Astrocyte (in vitro differentiated cells and primary cell): Measurements from ENCODE around the gene LYPD6. TPM values are rescaled to one million over a fixed set of nuclear protein-coding genes. Genes with fewer than 3 reads are reported as not detected.

ENCODE experiments used
- DNase-seq: peaks from one replicate; pipeline ENCODE4 v3.0.0-alpha.2; 2010; ENCODE audit warnings: low read depth
- FAIRE-seq: peaks from 2 replicates; lab custom pipeline; 2011; peaks lifted over from hg19 to GRCh38; lab: Jason Lieb, UNC
- H2AFZ ChIP-seq: 2 replicates; pipeline ENCODE4 v1.6.0; 2012; ENCODE audit warnings: low read depth, low read length, inconsistent platforms
- H3K27ac ChIP-seq: 2 replicates; pipeline ENCODE4 v1.5.1; 2011; ENCODE audit warnings: low read depth, low read length, inconsistent platforms
- H3K27me3 ChIP-seq: 2 replicates; pipeline ENCODE4 v1.6.0; 2011; ENCODE audit warnings: low read length, inconsistent platforms; ENCODE audit not compliant: insufficient read depth
- H3K36me3 ChIP-seq: 2 replicates; pipeline ENCODE4 v1.5.1; 2011; ENCODE audit warnings: low read length, inconsistent platforms; ENCODE audit not compliant: insufficient read depth
- H3K4me1 ChIP-seq: 2 replicates; pipeline ENCODE4 v1.5.1; 2011; ENCODE audit warnings: low read length, inconsistent platforms; ENCODE audit not compliant: insufficient read depth
- H3K4me2 ChIP-seq: 2 replicates; pipeline ENCODE4 v1.6.0; 2012; ENCODE audit warnings: low read length, inconsistent platforms
- H3K4me3 ChIP-seq: 2 replicates; pipeline ENCODE4 v1.5.1; 2011; ENCODE audit warnings: low read depth, mild to moderate bottlenecking, low read length, inconsistent platforms; ENCODE audit not compliant: insufficient read depth
- H3K79me2 ChIP-seq: 2 replicates; pipeline ENCODE4 v1.6.0; 2012; ENCODE audit warnings: mild to moderate bottlenecking, low read length, inconsistent platforms; ENCODE audit not compliant: insufficient read depth
- H3K9ac ChIP-seq: 2 replicates; pipeline ENCODE4 v1.6.0; 2012; ENCODE audit warnings: mild to moderate bottlenecking, low read length, inconsistent platforms
- H3K9me3 ChIP-seq: 2 replicates; pipeline ENCODE4 v1.5.1; 2012; ENCODE audit warnings: low read depth, mild to moderate bottlenecking, low read length, inconsistent platforms; ENCODE audit not compliant: insufficient read depth
- H4K20me1 ChIP-seq: 2 replicates; pipeline ENCODE4 v1.6.0; 2012; ENCODE audit warnings: low read length, inconsistent platforms; ENCODE audit not compliant: insufficient read depth
- H3K27ac Mint-ChIP-seq: one replicate; pipeline ENCODE4 v1.8.0; 2021; ENCODE audit warnings: mild to moderate bottlenecking, mixed read lengths; ENCODE audit not compliant: unreplicated experiment
- H3K27me3 Mint-ChIP-seq: one replicate; pipeline ENCODE4 v1.8.0; 2021; ENCODE audit warnings: low read depth, mixed read lengths; ENCODE audit not compliant: unreplicated experiment
- H3K36me3 Mint-ChIP-seq: one replicate; pipeline ENCODE4 v1.8.0; 2021; ENCODE audit warnings: low read depth, mixed read lengths; ENCODE audit not compliant: unreplicated experiment
- H3K4me1 Mint-ChIP-seq: one replicate; pipeline ENCODE4 v1.8.0; 2021; ENCODE audit warnings: low read depth, mixed read lengths; ENCODE audit not compliant: unreplicated experiment
- H3K4me3 Mint-ChIP-seq: one replicate; pipeline ENCODE4 v1.8.0; 2021; ENCODE audit warnings: mild to moderate bottlenecking, moderate library complexity, mixed read lengths; ENCODE audit not compliant: unreplicated experiment
- H3K9me3 Mint-ChIP-seq: one replicate; pipeline ENCODE4 v1.8.0; 2021; ENCODE audit warnings: mild to moderate bottlenecking, mixed read lengths; ENCODE audit not compliant: unreplicated experiment
- CTCF ChIP-seq: IDR thresholded peaks from 2 replicates; pipeline ENCODE4 v1.5.1; 2011; ENCODE audit warnings: low read depth, mild to moderate bottlenecking, inconsistent platforms, low read length, moderate library complexity; ENCODE audit not compliant: insufficient read depth
- EZH2 ChIP-seq: IDR thresholded peaks from 2 replicates; pipeline ENCODE4 v1.6.1; 2012; ENCODE audit warnings: mild to moderate bottlenecking, low read length, inconsistent platforms; ENCODE audit not compliant: insufficient read depth
- total RNA-seq: library from RNA; stranded (reverse); gene quantifications from 2 replicates; pipeline ENCODE4 v1.2.1, GENCODE V29; 2021

Gene LYPD6
- total RNA-seq, 1 donor from 2014 or later: 1.4 TPM

- H3K27me3 ChIP-seq: no peaks in the 10 kb centered on the region
Measured at GRCh38 chr2:149472413-149472812, 142.0 kb downstream of the LYPD6 start.

GRCh38 chr2:149473068-149473467 lies 142.7 kb downstream of the LYPD6 start:
- H4K20me1 ChIP-seq: no peaks in the 10 kb centered on the region
- H3K79me2 ChIP-seq: no peaks in the 10 kb centered on the region
- no peak for DNase-seq
- no peak overlapping the region for H3K4me3 ChIP-seq
- no peaks in the 10 kb centered on the region for H3K36me3 Mint-ChIP-seq
- no peaks in the 10 kb centered on the region for H3K4me1 Mint-ChIP-seq
- no peaks in the 10 kb centered on the region for H3K4me1 ChIP-seq
- no peak overlapping the region for H2AFZ ChIP-seq
- no peak overlapping the region for H3K27ac ChIP-seq
- H3K9me3 Mint-ChIP-seq: no peaks in the 10 kb centered on the region
- no peaks in the 10 kb centered on the region for H3K9me3 ChIP-seq
- no peak for FAIRE-seq
- H3K27me3 Mint-ChIP-seq: no peaks in the 10 kb centered on the region
- H3K9ac ChIP-seq: no peak overlapping the region
- H3K36me3 ChIP-seq: no peaks in the 10 kb centered on the region
- H3K27me3 ChIP-seq: no peaks in the 10 kb centered on the region
- H3K4me3 Mint-ChIP-seq: no peak overlapping the region
- H3K4me2 ChIP-seq: no peak overlapping the region
- TF ChIP-seq EZH2 (no peak), CTCF (no peak)
- no peak overlapping the region for H3K27ac Mint-ChIP-seq

More at GRCh38 chr2:149472413-149472812, 142.0 kb downstream of the LYPD6 start:
- Histone ChIP-seq H3K4me3 (no peak overlapping the region), H3K9ac (no peak overlapping the region), H2AFZ (no peak overlapping the region), H4K20me1 (no peaks in the 10 kb centered on the region), H3K27ac (no peak overlapping the region), H3K4me2 (no peak overlapping the region), H3K9me3 (no peaks in the 10 kb centered on the region), H3K36me3 (no peaks in the 10 kb centered on the region), H3K4me1 (no peaks in the 10 kb centered on the region), H3K79me2 (no peaks in the 10 kb centered on the region)
- H3K9me3 Mint-ChIP-seq: no peaks in the 10 kb centered on the region
- H3K36me3 Mint-ChIP-seq: no peaks in the 10 kb centered on the region
- no peak overlapping the region for H3K27ac Mint-ChIP-seq
- no peaks in the 10 kb centered on the region for H3K27me3 Mint-ChIP-seq
- FAIRE-seq: no peak
- TF ChIP-seq CTCF (no peak), EZH2 (no peak)
- H3K4me1 Mint-ChIP-seq: no peaks in the 10 kb centered on the region
- H3K4me3 Mint-ChIP-seq: no peak overlapping the region
- DNase-seq: no peak

GRCh38 chr2:149473521-149473920 lies 143.1 kb downstream of the LYPD6 start:
- Histone ChIP-seq H3K4me2 (no peak overlapping the region), H4K20me1 (no peaks in the 10 kb centered on the region), H3K4me1 (no peaks in the 10 kb centered on the region), H3K27ac (no peak overlapping the region), H3K36me3 (no peaks in the 10 kb centered on the region), H3K4me3 (no peak overlapping the region), H3K79me2 (no peaks in the 10 kb centered on the region), H3K9me3 (no peaks in the 10 kb centered on the region), H3K27me3 (no peaks in the 10 kb centered on the region), H3K9ac (no peak overlapping the region), H2AFZ (no peak overlapping the region)
- no peak for FAIRE-seq
- Mint-ChIP-seq H3K27ac (no peak overlapping the region), H3K4me1 (no peaks in the 10 kb centered on the region), H3K36me3 (no peaks in the 10 kb centered on the region), H3K4me3 (no peak overlapping the region), H3K9me3 (no peaks in the 10 kb centered on the region), H3K27me3 (no peaks in the 10 kb centered on the region)
- no peak for DNase-seq
- TF ChIP-seq CTCF: no peak
- TF ChIP-seq EZH2: no peak
